IPS-15b (cell line): Measurements from ENCODE around the gene SLC22A6.

Experiments used
- H3K27me3 ChIP-seq: one replicate; pipeline ENCODE4 v1.6.1; 2013; ENCODE audit warnings: low read length; ENCODE audit not compliant: control insufficient read depth, insufficient read depth
- H3K36me3 ChIP-seq: one replicate; pipeline ENCODE4 v1.6.1; 2013; ENCODE audit warnings: low read length; ENCODE audit not compliant: control insufficient read depth, insufficient read depth
- H3K4me1 ChIP-seq: one replicate; pipeline ENCODE4 v1.6.1; 2013; ENCODE audit warnings: mild to moderate bottlenecking, low read length; ENCODE audit not compliant: control insufficient read depth, insufficient read depth
- H3K4me3 ChIP-seq: one replicate; pipeline ENCODE4 v1.5.1; 2013; ENCODE audit warnings: low read depth, low read length
- H3K9ac ChIP-seq: one replicate; pipeline ENCODE4 v1.6.1; 2013; ENCODE audit warnings: low read depth, mild to moderate bottlenecking, low read length
- H3K9me3 ChIP-seq: one replicate; pipeline ENCODE4 v1.6.1; 2013; ENCODE audit warnings: mild to moderate bottlenecking, low read length; ENCODE audit not compliant: control insufficient read depth, insufficient read depth

SLC22A6 gene

DNA sequence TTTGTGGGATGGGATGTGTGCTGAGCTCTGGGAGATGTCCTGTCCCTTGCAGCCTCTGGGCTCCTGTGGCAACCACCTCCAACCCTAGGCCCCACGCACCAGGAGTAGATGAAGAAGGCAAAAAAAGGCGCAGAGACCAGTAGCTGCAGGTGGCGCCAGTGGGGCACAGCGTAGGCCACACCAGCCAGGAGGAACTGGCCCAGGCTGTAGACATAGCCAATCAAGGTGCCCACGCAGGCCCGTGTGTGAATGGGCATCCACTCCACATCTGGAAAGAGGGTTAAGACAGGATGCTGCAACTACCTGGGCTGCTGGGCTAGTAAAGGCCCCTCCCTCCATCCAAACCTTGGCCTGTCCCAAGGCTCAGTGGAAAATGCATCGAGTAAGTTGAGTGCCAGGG lies 3.0 kb downstream of the SLC22A6 start:
- no peaks in the 10 kb centered on the region for H3K27me3 ChIP-seq
- H3K36me3 ChIP-seq: no peaks in the 10 kb centered on the region

GRCh38 chr11:62980133-62980760 lies 4.5 kb downstream of the SLC22A6 start:
- no peak overlapping the region for H3K4me3 ChIP-seq
- H3K9ac ChIP-seq: no peak overlapping the region
- H3K27me3 ChIP-seq: peaks cover 5% of the 10 kb centered on the region
- H3K4me1 ChIP-seq: peaks cover 2% of the 10 kb centered on the region
- H3K36me3 ChIP-seq: no peaks in the 10 kb centered on the region
- H3K9me3 ChIP-seq: no peaks in the 10 kb centered on the region

More for the DNA sequence above, 3.0 kb downstream of the SLC22A6 start:
- Histone ChIP-seq H3K4me3 (no peak overlapping the region), H3K4me1 (no peaks in the 10 kb centered on the region), H3K9me3 (no peaks in the 10 kb centered on the region), H3K9ac (no peak overlapping the region)

GRCh38 chr11:62976109-62976508 lies 8.7 kb downstream of the SLC22A6 start:
- H3K4me3 ChIP-seq: no peak overlapping the region
- H3K9me3 ChIP-seq: no peaks in the 10 kb centered on the region
- H3K4me1 ChIP-seq: peaks cover 3% of the 10 kb centered on the region
- H3K36me3 ChIP-seq: no peaks in the 10 kb centered on the region
- peaks cover 6% of the 10 kb centered on the region for H3K27me3 ChIP-seq
- H3K9ac ChIP-seq: no peak overlapping the region

DNA sequence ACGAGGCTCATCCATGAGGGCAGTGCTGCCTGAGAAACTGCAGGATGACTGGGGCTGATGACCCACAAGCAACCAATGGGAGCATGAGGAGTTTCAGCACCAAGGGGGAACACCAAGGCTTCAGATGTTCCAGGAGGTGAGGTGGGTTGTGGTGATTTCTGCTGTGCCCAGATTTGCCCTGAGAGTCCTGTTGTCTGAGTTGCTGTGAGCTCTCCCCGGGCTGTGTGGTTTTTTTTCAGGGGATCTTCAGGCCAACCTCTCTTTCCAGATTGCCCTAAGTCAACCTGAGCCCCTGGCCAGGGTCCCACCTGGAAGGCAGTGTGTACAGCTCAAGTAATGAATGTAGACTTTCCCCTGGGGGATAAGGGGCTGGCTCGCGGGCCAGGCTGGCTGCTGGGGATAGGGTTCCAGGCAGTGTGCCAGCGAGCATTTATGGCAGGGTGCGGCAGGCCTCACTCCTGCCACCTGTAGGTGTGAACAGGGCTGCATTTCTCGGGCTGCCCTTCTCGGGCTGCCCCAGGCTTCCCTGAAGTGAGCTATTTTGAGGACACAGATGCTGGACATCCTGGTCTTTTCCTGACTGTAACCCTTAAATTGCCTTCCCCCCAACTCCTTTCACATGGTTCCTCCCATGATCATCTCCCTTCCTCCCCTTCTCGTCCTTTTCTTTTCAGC lies 9.8 kb downstream of the SLC22A6 start:
- H3K9ac ChIP-seq: no peak overlapping the region
- no peaks in the 10 kb centered on the region for H3K9me3 ChIP-seq
- H3K4me3 ChIP-seq: no peak overlapping the region
- H3K4me1 ChIP-seq: peaks cover 3% of the 10 kb centered on the region
- no peaks in the 10 kb centered on the region for H3K36me3 ChIP-seq
- peaks cover 6% of the 10 kb centered on the region for H3K27me3 ChIP-seq

GRCh38 chr11:62965574-62965973 lies 19.2 kb downstream of the SLC22A6 start:
- Histone ChIP-seq H3K9me3 (no peaks in the 10 kb centered on the region), H3K9ac (no peak overlapping the region), H3K4me1 (no peaks in the 10 kb centered on the region), H3K4me3 (no peak overlapping the region), H3K36me3 (no peaks in the 10 kb centered on the region), H3K27me3 (no peaks in the 10 kb centered on the region)

- no peaks in the 10 kb centered on the region for H3K36me3 ChIP-seq
- no peaks in the 10 kb centered on the region for H3K27me3 ChIP-seq
- H3K4me3 ChIP-seq: no peak overlapping the region
- no peaks in the 10 kb centered on the region for H3K4me1 ChIP-seq
- no peaks in the 10 kb centered on the region for H3K9me3 ChIP-seq
- no peak overlapping the region for H3K9ac ChIP-seq
Observed at GRCh38 chr11:62962391-62962790, 22.4 kb downstream of the SLC22A6 start.

- Histone ChIP-seq H3K36me3 (no peaks in the 10 kb centered on the region), H3K4me1 (no peaks in the 10 kb centered on the region), H3K9me3 (no peaks in the 10 kb centered on the region), H3K27me3 (no peaks in the 10 kb centered on the region), H3K9ac (no peak overlapping the region), H3K4me3 (no peak overlapping the region)
Observed at GRCh38 chr11:62961017-62961570, 23.7 kb downstream of the SLC22A6 start.

- no peaks in the 10 kb centered on the region for H3K4me1 ChIP-seq
- no peaks in the 10 kb centered on the region for H3K9me3 ChIP-seq
- H3K4me3 ChIP-seq: no peak overlapping the region
- no peaks in the 10 kb centered on the region for H3K27me3 ChIP-seq
- H3K36me3 ChIP-seq: no peaks in the 10 kb centered on the region
- H3K9ac ChIP-seq: no peak overlapping the region
Observed at GRCh38 chr11:62959422-62959980, 25.3 kb downstream of the SLC22A6 start.

DNA sequence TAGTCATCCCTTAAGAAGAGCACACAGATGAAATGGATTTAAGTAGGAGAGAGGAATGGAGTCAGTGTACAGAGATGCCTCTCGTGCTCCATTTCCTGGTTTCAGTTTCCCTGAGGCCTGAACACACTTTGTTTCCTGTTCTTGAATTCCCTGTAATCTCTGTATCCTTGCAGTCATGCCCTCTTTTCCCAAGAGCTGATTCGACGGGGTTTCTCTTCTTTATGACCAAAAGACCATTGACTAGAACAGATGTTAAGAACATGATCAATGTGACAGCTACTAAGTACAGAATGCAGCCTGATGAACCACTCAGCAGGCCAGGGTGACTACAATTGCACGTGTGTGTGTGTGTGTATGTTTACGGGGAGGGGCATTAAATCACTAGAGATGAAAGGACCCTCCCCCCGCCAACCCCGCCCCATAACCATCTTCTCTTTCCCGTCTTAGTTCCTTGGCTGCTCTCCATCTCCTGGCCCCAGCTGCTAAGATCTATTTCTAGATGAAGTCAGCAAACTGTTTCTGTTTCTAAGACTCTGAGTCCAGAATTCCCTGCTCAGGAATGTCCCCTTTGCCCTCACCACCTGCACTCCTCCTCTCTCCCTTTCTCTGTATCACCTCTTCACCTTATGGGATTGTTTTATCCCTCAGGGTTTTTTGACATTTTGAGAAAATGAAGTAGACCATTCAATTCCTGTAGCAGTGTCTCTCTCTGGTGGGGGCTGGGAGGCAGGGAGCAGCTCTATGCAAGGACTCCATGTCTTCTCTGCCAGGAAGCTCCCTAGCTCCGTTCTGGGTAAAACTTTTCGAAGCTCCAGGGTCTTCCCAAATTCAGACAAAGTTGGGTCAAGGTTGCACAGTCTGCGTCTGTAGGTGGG lies 26.0 kb downstream of the SLC22A6 start:
- H3K9me3 ChIP-seq: no peaks in the 10 kb centered on the region
- no peaks in the 10 kb centered on the region for H3K27me3 ChIP-seq
- H3K36me3 ChIP-seq: no peaks in the 10 kb centered on the region
- no peaks in the 10 kb centered on the region for H3K4me1 ChIP-seq
- no peak overlapping the region for H3K9ac ChIP-seq
- H3K4me3 ChIP-seq: no peak overlapping the region

DNA sequence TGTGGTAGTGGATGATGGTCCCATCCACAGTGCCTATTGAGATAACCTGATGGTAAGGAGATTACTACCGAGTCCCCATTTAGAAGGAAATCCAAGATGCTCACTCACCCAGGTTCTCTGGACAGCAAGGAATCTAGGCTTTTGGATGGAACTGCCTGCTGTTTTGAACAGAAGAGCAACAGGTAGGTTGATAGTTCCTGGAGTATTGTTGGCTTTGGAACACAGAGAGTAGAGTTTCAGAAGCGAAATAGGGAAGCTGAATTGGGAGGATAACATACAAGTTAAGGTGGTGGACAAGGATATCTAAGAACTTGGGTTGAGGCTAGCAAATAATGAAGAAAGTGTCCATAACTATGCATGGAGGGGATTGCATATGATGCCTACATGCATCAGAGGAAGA lies 27.6 kb downstream of the SLC22A6 start:
- H3K9ac ChIP-seq: no peak overlapping the region
- H3K36me3 ChIP-seq: no peaks in the 10 kb centered on the region
- no peaks in the 10 kb centered on the region for H3K9me3 ChIP-seq
- H3K27me3 ChIP-seq: no peaks in the 10 kb centered on the region
- no peaks in the 10 kb centered on the region for H3K4me1 ChIP-seq
- no peak overlapping the region for H3K4me3 ChIP-seq

- Histone ChIP-seq H3K27me3 (no peaks in the 10 kb centered on the region), H3K9ac (no peak overlapping the region), H3K4me1 (no peaks in the 10 kb centered on the region), H3K9me3 (no peaks in the 10 kb centered on the region), H3K36me3 (no peaks in the 10 kb centered on the region), H3K4me3 (no peak overlapping the region)
Observed at GRCh38 chr11:62954478-62954877, 30.3 kb downstream of the SLC22A6 start.
